GM23338 (cell line): ENCODE results near the gene PIK3C3.

Experiments used
- EZH2phosphoT487 ChIP-seq: fragments of 200-600 bp; sonication (generic); IDR thresholded peaks from one replicate; pipeline ENCODE4 v1.8.1; 2018; ENCODE audit warnings: antibody characterized with exemption; ENCODE audit not compliant: unreplicated experiment
- POLR2AphosphoS5 ChIP-seq: IDR thresholded peaks from 2 replicates; pipeline ENCODE4 v1.6.1; 2016; ENCODE audit warnings: antibody characterized with exemption, low read depth
- TF ChIP-seq, protein P1 (sequence below), 2 experiments: fragments of 200-600 bp in 1 of 2; sonication (generic) in 1 of 2; conservative IDR thresholded peaks; 2 replicates each; pipeline versions ENCODE4 v1.5.1 to v1.6.1; 2016 to 2017; ENCODE audit warnings: antibody characterized with exemption in 2 of 2, low read depth in 2 of 2, mild to moderate bottlenecking in 2 of 2, moderate library complexity in 1 of 2
- TF ChIP-seq, protein P2 (sequence below): IDR thresholded peaks from one replicate; pipeline ENCODE4 v1.6.1; 2018; ENCODE audit warnings: antibody characterized with exemption; ENCODE audit not compliant: unreplicated experiment
- TF ChIP-seq, protein P3 (sequence below): IDR thresholded peaks from 2 replicates; pipeline ENCODE4 v1.6.1; 2016; ENCODE audit warnings: antibody characterized with exemption

DNA sequence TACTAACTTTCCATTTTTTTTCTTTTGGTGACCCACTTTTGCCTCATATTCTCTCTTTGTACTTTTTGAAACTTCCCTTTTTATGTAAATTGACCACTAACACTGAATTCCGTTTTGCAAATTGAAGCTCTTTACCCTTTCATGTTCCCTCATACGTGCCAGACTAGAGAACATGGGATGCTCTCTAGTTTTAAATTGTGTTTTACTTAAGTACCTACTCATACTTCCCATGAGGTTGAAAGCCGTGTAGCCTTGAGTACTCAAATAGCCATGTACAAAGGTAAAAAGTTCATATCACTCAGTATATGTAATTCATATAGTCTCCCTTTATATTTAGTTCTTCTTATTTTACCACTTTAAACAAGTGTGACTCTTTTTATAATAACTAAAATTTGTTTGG is 119.7 kb downstream of the PIK3C3 start:
- TF ChIP-seq, protein P1, sequence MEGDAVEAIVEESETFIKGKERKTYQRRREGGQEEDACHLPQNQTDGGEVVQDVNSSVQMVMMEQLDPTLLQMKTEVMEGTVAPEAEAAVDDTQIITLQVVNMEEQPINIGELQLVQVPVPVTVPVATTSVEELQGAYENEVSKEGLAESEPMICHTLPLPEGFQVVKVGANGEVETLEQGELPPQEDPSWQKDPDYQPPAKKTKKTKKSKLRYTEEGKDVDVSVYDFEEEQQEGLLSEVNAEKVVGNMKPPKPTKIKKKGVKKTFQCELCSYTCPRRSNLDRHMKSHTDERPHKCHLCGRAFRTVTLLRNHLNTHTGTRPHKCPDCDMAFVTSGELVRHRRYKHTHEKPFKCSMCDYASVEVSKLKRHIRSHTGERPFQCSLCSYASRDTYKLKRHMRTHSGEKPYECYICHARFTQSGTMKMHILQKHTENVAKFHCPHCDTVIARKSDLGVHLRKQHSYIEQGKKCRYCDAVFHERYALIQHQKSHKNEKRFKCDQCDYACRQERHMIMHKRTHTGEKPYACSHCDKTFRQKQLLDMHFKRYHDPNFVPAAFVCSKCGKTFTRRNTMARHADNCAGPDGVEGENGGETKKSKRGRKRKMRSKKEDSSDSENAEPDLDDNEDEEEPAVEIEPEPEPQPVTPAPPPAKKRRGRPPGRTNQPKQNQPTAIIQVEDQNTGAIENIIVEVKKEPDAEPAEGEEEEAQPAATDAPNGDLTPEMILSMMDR (conservative IDR thresholded peaks at IDR 0.05; ENCODE audit: low read depth in 2 of 2), result no peak
- TF ChIP-seq POLR2AphosphoS5, result no peak
- TF ChIP-seq, protein P2, sequence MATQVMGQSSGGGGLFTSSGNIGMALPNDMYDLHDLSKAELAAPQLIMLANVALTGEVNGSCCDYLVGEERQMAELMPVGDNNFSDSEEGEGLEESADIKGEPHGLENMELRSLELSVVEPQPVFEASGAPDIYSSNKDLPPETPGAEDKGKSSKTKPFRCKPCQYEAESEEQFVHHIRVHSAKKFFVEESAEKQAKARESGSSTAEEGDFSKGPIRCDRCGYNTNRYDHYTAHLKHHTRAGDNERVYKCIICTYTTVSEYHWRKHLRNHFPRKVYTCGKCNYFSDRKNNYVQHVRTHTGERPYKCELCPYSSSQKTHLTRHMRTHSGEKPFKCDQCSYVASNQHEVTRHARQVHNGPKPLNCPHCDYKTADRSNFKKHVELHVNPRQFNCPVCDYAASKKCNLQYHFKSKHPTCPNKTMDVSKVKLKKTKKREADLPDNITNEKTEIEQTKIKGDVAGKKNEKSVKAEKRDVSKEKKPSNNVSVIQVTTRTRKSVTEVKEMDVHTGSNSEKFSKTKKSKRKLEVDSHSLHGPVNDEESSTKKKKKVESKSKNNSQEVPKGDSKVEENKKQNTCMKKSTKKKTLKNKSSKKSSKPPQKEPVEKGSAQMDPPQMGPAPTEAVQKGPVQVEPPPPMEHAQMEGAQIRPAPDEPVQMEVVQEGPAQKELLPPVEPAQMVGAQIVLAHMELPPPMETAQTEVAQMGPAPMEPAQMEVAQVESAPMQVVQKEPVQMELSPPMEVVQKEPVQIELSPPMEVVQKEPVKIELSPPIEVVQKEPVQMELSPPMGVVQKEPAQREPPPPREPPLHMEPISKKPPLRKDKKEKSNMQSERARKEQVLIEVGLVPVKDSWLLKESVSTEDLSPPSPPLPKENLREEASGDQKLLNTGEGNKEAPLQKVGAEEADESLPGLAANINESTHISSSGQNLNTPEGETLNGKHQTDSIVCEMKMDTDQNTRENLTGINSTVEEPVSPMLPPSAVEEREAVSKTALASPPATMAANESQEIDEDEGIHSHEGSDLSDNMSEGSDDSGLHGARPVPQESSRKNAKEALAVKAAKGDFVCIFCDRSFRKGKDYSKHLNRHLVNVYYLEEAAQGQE, result no peak
- no peak for TF ChIP-seq EZH2phosphoT487
- TF ChIP-seq, protein P3, sequence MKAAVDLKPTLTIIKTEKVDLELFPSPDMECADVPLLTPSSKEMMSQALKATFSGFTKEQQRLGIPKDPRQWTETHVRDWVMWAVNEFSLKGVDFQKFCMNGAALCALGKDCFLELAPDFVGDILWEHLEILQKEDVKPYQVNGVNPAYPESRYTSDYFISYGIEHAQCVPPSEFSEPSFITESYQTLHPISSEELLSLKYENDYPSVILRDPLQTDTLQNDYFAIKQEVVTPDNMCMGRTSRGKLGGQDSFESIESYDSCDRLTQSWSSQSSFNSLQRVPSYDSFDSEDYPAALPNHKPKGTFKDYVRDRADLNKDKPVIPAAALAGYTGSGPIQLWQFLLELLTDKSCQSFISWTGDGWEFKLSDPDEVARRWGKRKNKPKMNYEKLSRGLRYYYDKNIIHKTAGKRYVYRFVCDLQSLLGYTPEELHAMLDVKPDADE, result no peak
